NCI-H510A (cell line): ENCODE measurements around the gene HOMER1.

Experiments
- DNase-seq: peaks from one replicate; lab custom pipeline; 2025; lab: John Stamatoyannopoulos, UW

Gene HOMER1, protein sequence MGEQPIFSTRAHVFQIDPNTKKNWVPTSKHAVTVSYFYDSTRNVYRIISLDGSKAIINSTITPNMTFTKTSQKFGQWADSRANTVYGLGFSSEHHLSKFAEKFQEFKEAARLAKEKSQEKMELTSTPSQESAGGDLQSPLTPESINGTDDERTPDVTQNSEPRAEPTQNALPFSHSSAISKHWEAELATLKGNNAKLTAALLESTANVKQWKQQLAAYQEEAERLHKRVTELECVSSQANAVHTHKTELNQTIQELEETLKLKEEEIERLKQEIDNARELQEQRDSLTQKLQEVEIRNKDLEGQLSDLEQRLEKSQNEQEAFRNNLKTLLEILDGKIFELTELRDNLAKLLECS

DNA sequence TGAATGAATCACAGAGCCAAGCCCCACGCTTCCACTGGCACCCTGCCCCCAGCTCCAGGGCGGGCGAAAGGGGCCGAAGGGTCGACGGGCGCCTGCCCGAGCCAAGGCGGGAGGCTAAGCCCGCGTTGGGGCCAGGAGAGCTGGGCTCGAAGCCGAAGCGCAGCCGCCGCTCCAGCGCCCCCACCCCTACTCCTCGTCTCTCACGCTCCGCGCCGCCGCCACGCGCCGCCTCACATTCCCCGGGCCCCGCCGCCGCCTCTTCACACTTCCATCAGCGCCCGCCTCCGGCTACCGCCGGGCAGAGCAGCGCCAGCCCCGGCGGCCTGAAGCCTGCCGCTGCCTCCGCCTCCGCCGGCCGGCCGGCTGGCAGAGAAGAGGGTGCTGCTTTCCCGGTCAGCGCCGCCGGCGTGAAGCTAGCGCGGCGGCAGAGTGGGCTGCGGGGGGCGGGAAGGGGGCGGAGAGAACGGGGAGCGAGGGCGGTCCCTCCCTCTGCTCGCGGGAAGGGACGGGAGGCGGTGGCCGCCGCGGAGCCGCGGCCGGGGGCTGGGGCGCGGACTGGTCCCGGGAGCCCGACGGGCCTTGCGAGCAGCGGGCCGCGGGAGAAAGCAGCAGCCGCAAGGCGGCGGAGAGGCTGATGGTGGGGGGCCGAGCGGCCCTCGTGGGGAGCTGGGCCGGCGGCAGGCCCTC is at the start of gene HOMER1:
HOMER1 (minus strand) TSS at position 431 of the 687 bp plus-strand sequence. CDS start 1,360 bp downstream, outside the sequence.
- peak; percentile 43 for DNase-seq

DNA sequence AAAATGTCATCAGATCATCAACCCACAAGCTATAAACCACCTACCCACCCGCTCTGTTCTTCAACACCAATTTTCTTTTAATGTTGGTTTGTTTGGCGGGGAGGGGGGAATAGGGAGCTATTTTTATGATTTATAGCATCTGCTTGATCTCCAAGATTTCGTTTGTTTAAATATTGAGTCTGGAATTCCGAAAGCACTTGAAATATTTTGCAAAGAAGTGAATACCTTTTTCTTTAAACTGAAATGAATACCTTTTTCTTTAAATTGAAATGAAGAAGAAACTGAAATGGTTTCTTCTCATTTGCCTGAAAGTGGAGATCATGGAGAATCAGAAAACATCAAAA is 49.3 kb upstream of the HOMER1 start:
- no peak for DNase-seq

DNA sequence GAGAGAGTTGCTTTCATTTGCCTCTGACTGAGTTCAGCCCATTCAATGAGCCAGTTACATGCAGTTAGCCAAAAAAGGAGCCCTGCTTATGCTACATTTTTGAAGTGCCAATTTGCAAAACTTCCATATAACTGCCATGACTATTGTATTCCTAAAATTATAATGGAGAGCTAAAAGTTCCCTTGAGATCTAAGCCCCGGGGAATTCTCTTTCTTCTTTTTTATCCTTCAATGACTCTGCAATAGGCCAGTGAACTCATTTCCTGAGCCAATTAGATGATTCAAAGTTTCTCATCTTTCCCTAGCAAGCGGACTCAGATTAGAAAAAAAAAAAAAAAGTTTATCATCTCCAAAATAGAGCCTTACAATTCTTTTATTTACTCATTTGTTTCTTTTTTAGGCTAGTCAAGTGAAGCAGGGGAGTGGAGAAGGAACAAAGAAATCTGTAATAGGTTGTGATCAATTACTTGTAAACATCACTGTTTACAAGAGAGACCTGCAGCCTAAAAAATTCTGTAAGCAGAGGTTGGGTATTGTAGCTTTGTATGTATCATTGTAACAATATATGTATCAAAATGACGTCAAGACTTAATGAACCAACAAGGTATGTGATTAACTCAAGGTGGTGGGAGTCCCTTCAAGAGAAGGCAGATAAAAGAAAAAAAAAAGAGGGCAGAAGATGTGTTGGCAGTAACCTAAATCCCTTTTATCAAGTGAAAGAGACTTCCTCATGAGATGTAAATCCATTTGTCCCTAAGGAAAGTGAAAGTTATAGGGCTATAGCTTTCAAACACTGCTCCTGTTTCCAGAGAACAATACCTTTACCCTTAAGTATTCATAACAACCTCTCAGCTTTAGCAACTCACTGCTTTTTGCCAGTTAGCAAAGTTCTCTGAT is 48.7 kb upstream of the HOMER1 start:
- no peak for DNase-seq

DNA sequence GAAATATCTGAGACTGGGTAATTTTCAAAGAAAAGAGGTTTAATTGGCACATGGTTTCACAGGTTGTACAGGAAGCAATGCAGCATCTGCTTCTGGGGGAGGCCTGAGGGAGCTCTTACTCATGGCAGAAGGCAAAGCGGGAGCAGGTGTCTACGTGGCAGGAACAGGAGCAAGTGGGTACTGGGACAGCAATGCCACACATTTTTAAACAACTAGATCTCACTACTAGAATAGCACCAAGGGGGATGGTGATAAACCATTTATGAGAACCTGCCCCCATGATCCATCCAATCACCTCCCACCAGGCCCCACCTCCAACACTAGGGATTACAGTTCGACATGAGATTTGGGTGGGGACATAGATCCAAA is 47.6 kb upstream of the HOMER1 start:
- DNase-seq = no peak

DNA sequence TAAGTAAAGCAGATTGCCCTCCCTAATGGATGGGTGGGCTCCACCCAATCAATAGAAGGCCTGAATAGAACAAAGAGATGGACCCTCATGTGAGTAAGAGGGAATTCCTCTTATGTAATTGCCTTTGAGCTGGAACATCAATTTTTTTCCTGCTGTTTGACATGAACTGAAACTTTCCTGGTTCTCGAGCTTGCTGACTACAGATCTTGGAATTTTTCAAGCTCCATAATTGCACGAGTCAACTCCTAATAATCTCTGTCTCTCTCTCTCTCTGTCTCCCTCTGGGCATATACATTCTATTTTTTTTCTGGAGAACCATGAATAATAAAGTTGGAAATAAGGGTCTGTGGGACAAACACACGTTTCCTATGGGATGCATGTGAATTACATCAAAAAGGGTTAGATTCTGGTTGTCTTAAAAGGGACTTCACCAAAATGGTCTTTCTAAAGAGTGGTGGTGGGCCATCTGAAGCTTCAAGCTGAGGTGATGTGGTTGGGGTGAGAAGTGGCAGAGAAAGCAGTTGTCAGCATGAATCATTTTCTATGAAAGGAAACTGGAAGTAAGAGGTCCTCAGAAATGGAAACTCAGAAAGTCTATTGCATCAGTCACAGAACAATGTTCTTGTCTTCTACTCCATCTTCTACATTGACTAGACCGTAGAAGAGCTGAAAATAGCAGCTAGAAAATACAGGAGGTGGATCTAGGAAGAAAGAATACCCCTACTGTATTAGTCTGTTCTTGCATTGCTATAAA is 47.0 kb upstream of the HOMER1 start:
- DNase-seq = no peak

DNA sequence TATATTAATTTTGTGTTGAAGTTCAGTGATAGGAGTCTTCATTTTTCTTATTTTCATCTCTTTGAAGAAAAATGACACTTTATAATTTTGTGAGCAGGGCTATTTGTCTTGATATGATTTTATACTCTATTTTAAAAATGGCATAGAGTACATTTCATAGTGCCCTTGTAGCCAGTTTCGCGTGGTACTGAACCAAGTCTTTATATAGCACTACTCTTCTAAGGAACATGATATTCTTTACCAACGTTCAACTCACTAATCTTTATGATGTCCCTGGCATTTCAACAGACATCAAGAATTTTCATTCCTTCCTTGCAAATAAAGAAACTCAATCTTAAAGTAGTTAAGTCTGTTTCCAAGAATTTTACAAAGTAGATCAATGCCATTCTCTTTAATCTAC is 41.5 kb upstream of the HOMER1 start:
- no peak for DNase-seq

DNA sequence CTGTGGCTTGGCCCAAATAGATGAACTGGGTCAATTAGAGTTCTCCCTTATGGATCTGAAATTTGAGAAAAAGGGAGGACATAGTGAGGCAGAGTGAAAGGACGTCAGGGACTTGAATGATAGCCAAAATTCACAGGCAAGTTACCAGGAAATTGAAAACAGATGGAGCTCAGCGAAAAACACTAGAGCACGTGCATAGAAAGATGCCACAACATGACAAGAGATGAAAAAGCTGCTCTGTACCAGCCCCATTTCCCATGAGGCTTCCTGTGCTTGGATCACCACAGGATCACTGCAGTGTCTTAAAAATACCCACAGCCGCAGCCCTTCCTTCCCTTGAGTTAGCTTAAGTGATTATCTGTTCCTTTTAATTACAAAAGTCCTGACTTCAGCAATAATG is 39.0 kb upstream of the HOMER1 start:
- DNase-seq = no peak

DNA sequence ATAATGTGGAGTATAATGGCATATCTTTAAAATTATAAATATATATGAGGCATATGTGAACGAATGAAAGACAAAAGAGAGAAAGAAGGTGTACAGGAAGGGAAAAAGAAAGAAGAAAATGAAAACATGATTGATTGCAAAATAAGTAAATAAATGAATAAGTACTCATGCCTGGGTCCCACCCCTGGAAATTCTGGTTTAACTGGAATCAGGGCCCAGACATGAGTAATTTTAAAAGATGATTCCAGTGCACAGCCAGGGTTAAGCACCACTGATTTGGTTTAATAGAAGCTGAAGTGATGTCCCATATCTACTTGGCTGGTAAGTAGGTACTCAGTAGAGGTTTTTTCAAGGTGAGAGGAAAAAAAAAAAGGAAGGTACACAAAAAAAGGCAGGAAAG is 34.0 kb upstream of the HOMER1 start:
- DNase-seq = peak; percentile 19

DNA sequence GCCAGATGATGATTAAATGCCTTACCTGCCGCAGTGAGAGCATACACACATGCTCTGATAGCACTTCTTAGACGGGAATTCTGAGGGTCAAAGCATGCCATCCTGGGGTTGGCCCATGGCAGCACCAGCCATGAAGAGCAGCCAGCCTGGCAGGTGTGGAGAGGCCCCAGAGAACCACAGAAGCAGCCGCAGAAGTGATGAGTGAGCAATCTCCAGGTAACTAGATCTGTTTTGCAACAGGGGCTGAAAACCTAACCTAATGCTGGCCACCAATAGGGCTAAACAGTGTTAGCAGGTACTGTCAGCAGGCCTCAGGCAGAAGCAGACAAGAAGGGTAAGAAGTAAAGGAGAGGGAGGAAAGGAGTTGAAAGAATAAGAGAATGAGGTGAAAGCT is 33.5 kb upstream of the HOMER1 start:
- peak; percentile 57 for DNase-seq

DNA sequence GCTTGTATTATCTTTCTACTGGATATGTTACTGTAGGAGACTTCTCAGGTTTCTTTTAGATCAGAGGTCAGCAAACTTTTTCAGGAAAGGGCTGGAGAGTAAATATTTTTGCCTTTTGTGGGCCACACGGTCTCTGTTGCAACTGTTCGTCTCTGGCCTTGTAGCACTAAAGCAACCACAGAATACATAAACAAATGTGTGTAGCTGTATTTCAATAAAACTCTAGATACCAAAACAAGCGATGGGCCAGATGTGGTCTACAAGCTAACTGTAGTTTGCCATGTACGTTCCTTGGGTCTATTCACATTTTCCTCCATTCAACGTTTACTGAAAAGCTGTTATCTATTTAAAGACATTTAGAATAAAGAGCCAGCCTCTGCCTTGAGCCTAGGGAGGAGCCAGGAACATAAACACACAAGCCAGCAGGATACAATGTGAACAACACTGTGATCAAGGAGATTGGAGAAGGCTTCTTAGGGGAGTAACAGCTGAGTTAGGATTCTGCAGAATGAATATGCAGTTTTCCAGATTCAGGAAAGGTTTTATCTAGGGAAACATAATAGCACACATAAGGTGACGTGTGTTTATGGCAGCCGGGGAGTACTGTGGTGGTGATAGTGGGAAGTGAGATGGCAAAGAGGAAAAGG is 33.0 kb upstream of the HOMER1 start:
- no peak for DNase-seq

DNA sequence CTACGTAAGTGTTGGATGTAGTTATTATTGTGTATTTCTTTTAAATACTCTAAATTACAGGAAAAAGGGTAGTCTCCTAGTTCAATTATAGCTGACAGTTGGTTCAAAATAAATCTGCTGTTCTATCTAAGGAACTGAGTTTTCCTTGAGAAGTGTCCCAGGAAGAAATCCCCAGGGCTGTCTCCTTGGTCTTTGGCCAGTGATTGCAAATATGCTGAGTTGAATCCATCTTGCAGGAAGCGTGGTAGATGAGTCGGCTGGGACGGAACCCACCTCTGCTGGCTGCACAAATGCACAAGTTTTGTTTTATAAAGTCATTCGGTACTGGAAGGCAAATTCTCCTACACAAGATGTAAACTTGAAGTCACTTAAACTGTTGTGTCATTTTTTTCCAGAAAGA is 30.2 kb upstream of the HOMER1 start:
- DNase-seq = no peak

DNA sequence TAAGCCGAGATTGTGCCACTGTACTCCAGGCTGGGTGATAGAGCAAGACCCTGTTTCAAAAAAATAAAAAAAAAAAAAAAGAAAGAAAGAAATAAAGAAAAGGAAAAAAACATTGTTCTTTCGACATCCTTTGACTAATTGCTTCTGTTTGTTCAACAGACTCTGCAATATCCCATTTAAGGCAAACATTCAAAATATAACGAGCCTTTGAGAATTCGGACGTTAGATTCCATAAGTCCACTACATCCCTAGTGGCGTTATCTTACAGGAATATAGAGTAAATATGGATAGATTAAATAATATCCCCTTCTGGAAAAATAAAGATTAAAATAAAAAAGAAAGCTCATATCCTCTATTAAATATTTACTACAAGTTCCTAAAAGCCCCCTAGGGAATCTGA is 27.0 kb upstream of the HOMER1 start:
- no peak for DNase-seq

DNA sequence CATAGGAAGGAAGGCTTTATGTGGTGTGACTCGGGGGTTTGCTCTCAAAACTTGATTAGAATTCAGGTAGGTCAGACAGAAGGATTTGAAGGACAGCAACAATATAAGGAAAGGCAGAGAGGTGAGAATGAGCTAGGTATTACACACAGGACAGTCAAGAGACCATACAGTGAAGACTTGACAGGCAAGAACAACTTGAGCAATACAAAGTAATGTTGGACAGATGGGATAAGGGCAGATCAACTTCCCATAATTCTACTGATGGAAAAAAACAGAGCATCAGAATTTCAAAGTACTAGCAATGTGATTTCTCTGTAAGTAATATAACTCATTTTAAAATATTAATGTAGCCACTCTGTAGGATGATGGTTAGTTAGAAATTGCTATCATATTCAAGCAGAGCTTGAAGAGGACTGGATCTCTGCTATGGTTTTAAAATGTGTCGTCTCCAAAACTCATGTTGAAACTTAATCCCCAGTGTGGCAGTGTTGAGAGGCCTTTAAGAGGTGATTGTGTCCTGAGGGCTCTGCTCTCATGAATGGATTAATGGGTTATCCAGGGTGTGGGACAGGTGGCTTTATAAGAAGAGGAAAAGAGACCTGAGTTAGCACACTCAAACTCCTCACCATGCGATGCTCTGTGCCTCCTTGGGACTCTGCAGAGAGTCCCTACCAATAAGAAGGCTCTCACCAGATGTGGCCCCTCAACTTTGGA is 22.4 kb upstream of the HOMER1 start:
- DNase-seq = peak; percentile 49

DNA sequence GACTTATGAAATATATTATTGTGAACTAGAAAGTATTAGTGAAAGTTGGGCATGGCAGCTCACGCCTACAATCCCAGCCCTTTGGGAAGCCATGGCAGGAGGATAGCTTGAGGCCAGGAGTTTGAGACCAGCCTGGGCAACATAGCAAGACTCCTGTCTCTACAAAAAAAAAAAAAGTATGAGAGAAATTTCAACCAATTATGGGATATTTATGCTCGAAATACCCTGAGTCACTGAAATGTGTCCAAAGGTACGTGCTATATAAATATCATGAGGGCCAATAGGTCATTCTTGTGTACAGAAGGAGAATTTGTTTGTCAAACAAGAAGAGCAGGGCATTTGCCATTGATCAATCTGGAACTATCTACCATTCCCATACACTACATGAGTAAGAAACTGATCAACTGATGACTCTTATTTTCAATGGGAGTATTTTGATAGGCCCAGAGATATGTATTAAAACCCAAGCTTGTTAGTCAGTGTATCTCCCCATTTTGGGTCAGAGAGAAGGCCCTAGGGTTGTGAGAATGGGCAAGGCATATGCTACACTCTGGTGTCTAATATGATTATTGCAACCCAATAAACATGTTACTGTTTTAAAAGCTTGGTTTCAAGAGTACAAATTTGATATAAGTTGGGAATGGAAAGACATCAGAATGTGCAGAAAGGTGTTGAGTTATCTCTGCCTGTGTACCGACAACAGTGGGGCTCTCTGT is 21.7 kb upstream of the HOMER1 start:
- no peak for DNase-seq

DNA sequence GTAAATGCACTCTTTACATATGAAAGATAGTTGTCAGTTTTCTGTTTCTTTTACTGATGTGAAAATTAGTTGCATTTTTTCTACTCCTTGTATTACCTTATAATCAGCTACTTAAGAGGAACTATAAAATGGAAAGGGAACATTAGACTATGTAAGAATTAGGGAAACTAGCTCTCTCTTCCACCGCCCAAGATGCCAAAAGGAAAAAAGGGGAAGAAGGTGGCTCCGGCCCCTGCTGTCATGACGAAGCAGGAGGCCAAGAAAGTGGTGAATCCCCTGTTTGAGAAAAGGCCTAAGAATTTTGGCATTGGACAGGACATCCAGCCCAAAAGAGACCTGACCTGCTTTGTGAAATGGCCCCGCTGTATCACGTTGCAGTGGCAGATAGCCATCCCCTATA is 15.2 kb upstream of the HOMER1 start:
- DNase-seq = no peak

DNA sequence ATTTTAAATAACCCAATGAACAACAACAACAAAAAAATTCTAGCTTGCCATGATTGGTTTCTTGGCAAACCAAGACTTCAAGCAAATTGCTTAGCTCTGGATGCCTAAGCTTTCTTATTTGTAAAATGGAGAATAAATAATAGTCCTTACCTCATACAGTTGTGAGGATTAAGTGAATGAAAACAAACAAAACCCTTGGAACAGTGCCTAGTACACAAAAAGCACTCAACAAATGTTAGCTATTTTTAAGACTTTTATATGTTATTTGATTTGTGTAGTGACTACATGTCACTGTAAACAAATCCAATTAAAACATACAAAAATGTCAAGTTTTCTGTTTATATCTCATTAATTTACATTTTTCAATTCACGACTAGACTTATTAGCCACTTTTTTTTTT is 13.5 kb upstream of the HOMER1 start:
- no peak for DNase-seq

DNA sequence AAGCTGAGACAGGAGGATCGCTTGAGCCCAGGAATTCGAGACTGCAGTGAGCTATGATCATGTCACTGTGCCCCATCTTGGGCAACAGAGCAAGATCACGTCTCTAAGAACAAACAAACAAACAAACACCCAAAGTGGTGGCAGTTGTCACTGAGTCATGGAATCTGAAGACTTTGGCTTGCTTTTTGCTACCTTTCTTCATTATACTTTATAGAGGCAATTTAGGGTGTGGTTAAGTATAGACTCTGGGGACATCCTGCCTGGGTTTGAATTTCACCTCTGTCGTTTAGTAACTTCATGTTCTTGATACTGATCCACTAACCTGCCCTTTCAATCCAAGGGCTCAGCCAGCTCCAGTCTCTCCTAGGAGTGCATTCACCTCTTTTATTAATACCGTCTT is 13.0 kb upstream of the HOMER1 start:
- no peak for DNase-seq

DNA sequence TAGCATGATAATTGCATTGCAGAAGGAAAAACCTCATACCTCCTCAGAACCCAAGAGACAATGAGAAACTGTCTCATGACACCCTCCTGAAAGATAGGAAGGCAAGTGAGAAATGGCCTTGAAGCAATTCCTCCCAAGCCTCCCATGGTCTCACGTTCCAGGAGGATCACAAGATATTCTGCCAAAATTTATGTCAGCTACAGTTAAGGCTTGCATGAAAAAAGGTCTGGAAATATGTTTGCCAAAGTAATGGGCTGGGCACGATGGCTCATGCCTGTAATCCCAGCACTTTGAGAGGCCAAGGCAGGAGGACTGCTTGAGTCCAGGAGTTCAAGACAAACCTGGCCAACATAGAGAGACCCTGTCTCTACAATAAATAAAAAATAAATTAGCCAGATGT is 12.6 kb upstream of the HOMER1 start:
- no peak for DNase-seq

DNA sequence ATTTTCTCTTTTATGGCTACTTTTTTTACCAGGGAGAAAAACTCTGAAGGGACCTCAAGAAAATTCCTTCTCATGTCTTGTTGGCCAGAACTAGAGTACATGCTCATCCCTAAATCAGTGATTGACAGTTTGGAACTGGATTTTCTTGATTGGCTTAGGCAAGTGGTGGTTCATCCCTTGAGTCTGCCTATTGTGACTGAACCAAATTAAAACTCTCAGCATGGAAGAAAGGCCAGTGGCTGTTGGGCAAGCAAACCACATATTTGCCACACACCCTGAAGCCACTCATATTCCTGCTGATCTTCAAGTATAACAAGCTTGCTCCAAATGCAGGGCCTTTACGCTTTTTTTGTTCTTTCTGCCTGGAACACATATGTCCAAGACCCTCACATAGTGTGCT is 7.2 kb upstream of the HOMER1 start:
- no peak for DNase-seq

DNA sequence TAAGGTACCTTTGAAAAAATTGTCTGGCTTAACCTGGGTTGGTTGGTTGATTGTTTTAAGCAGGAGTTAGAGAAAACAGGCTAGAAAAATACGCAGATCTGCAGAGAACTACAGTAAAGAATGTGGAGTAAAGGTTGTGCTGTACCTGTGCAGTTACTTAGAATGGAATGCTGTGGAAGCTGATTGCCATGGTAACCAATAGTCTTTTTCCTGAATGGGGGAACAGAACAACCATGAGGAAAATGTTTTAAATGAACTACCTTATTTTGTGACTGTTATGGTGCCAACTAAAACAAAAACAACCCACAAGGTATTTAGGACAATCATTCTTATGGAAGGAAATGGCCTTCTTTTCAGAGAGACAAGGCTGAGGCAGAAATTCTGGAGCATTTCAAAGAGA is 4.8 kb upstream of the HOMER1 start:
- no peak for DNase-seq
